Right atrium auricular region (tissue), 2 donors: ENCODE data around the gene PHKB. TPM values are rescaled to one million over a fixed set of nuclear protein-coding genes. Genes with fewer than 3 reads are reported as not detected.

Experiments used
- DNase-seq: peaks from one replicate; pipeline ENCODE4 v3.0.0-alpha.2; 2019; ENCODE audit warnings: low spot score
- H3K27ac ChIP-seq, 2 donors: fragments of 200-600 bp; sonication (generic); 1 replicate in 1 of 2; 2 replicates in 1 of 2; pipeline ENCODE4 v1.5.1; 2016 to 2019
- H3K27me3 ChIP-seq, 2 donors: fragments of 200-600 bp; sonication (generic); one replicate each; pipeline versions ENCODE4 v1.5.1 to v1.6.0; 2017 to 2019
- H3K36me3 ChIP-seq: fragments of 200-600 bp; sonication (generic); one replicate; pipeline ENCODE4 v1.5.1; 2016
- H3K4me1 ChIP-seq, 2 donors: fragments of 200-600 bp; sonication (generic); one replicate each; pipeline versions ENCODE4 v1.5.1 to v1.6.0; 2017 to 2019
- H3K4me3 ChIP-seq, 2 donors: fragments of 200-600 bp; sonication (generic); 1 replicate in 1 of 2; 2 replicates in 1 of 2; pipeline ENCODE4 v1.5.1; 2017 to 2019; ENCODE audit warnings: mild to moderate bottlenecking in 1 of 2, moderate library complexity in 1 of 2
- H3K9me3 ChIP-seq, 2 donors: fragments of 200-600 bp; sonication (generic); one replicate each; pipeline ENCODE4 v1.5.1; 2019
- total RNA-seq, 2 donors: library from RNA; depleted of rRNA; stranded (reverse); fragments of >200 nt; gene quantifications; one replicate each; pipeline ENCODE4 v1.1.0, GENCODE V29; 2016
- TF ChIP-seq, protein P1 (sequence below), 2 donors: fragments of 200-600 bp; sonication (generic); IDR thresholded peaks; one replicate each; pipeline ENCODE4 v1.5.1; 2019; ENCODE audit warnings: antibody characterized with exemption in 2 of 2

Gene PHKB
- total RNA-seq, result 10 to 100 TPM; 43.4 to 43.7 TPM

DNA sequence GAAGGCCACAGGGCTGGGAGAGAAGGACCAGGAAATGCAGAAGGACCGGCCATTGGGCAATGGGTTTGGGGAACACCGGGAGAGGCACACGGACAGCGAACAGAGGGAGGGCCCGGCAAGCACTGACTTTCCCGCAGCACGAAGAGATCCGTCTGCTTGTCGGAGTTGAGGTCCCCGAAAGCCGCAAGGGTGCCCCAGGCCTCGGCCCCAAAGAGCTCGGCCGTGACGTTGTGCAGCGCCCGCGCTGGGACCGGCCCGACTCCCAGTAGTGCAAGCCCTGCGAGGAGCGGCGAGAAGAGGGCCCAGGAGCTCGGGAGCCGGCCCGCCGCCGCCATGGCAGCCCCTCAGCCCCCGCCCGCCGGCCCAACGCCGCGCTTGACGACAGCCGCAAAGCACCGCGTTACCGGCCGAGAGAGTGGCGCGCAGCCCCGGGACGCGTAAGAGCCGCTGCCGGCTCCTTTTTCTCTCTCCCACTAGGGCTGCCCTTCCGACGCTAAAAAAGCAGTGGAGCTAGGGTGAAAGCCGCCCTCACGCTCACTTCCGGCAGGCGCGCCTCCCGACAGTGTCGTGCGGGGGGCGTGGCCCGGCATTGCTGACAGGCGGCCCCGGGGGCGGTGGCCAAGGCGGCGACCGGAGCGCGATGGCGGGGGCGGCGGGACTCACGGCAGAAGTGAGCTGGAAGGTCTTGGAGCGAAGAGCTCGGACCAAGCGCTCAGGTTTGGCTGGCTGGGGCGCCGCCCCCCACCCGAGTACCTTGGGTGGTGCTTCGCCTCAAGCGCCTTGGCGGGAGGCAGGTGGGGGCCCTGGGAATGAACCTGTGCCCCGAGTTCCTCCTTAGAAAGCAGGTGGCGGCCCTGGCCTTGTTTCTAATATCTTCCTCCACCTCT, at the start of gene PHKB, which contains the start of gene ITFG1:
PHKB (plus strand) TSS at position 621 of the 887 bp plus-strand sequence; CDS start at position 641, 20 bp downstream.
ITFG1 (minus strand) TSS at position 353 of the 887 bp plus-strand sequence; CDS start at position 335, 18 bp downstream.
- Histone ChIP-seq H3K27me3 (no peaks in the 10 kb centered on the region), H3K9me3 (no peaks in the 10 kb centered on the region), H3K36me3 (no peaks in the 10 kb centered on the region), H3K27ac (peak within 1 kb of the TSS; percentile 93 to 99), H3K4me1 (peaks cover 0 to 57% of the 10 kb centered on the region in 2 donors), H3K4me3 (peak within 1 kb of the TSS; percentile 85 to 91)
- TF ChIP-seq, protein P1, sequence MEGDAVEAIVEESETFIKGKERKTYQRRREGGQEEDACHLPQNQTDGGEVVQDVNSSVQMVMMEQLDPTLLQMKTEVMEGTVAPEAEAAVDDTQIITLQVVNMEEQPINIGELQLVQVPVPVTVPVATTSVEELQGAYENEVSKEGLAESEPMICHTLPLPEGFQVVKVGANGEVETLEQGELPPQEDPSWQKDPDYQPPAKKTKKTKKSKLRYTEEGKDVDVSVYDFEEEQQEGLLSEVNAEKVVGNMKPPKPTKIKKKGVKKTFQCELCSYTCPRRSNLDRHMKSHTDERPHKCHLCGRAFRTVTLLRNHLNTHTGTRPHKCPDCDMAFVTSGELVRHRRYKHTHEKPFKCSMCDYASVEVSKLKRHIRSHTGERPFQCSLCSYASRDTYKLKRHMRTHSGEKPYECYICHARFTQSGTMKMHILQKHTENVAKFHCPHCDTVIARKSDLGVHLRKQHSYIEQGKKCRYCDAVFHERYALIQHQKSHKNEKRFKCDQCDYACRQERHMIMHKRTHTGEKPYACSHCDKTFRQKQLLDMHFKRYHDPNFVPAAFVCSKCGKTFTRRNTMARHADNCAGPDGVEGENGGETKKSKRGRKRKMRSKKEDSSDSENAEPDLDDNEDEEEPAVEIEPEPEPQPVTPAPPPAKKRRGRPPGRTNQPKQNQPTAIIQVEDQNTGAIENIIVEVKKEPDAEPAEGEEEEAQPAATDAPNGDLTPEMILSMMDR (IDR thresholded peaks at IDR 0.05), result no peak
- DNase-seq, result peak; percentile 86

DNA sequence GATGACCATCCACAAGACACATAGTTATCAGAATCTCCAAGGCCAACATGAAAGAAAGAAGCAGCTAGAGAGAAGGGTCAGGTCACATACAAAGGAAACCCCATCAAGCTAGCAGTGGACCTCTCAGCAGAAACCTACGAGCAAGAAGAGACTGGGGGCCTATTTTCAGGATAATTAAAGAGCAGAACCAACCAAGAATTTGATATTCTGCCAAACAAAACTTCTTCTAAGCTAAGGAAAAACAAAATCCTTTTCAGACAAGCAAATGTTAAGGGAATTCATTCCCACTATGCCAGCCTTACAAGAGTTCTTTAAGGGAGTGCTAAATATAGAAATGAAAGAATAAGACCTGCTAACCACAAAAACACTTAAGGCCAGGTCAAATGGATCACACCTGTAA, 48.1 kb upstream of the PHKB start:
- no peaks in the 10 kb centered on the region for H3K27me3 ChIP-seq
- H3K36me3 ChIP-seq, result no peaks in the 10 kb centered on the region
- TF ChIP-seq, protein P1 (IDR thresholded peaks at IDR 0.05), result no peak
- no peaks in the 10 kb centered on the region for H3K9me3 ChIP-seq
- H3K27ac ChIP-seq, result no peak overlapping the region
- no peak for DNase-seq
- H3K4me1 ChIP-seq, result no peaks in the 10 kb centered on the region
- H3K4me3 ChIP-seq, result no peak overlapping the region

GRCh38 chr16:47416869-47417268, 44.3 kb upstream of the PHKB start:
- H3K36me3 ChIP-seq, result no peaks in the 10 kb centered on the region
- H3K9me3 ChIP-seq, result no peaks in the 10 kb centered on the region
- H3K4me3 ChIP-seq, result no peak overlapping the region
- no peak for DNase-seq
- H3K27me3 ChIP-seq, result no peaks in the 10 kb centered on the region
- TF ChIP-seq, protein P1 (IDR thresholded peaks at IDR 0.05), result no peak
- H3K27ac ChIP-seq, result no peak overlapping the region
- no peaks in the 10 kb centered on the region for H3K4me1 ChIP-seq

DNA sequence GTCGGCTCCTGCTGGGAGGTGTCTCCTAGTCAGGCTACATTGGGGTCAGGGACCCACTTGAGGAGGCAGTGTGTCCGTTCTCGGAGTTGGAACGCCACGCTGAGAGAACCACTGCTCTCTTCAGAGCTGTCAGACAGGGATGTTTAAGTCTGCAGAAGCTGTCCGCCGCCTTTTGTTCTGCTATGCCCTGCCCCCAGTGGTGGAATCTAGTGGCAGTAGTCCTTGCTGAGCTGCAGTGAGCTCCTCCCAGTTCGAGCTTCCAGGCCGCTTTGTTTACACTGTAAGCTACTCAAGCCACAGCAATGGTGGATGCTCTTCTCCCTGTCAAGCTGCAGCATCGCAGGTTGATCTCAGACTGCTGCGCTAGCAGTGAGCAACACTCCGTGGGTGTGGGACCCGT, 36.3 kb upstream of the PHKB start:
- TF ChIP-seq, protein P1 (IDR thresholded peaks at IDR 0.05), result no peak
- no peak overlapping the region for H3K4me3 ChIP-seq

GRCh38 chr16:47426806-47427205, 34.3 kb upstream of the PHKB start:
- TF ChIP-seq, protein P1 (IDR thresholded peaks at IDR 0.05), result no peak
- Histone ChIP-seq H3K9me3 (no peaks in the 10 kb centered on the region), H3K4me1 (no peaks in the 10 kb centered on the region), H3K4me3 (no peak overlapping the region), H3K27ac (no peak overlapping the region), H3K27me3 (no peaks in the 10 kb centered on the region), H3K36me3 (peaks cover 24% of the 10 kb centered on the region)
- no peak for DNase-seq

More for the DNA sequence above, 36.3 kb upstream of the PHKB start:
- Histone ChIP-seq H3K27me3 (no peaks in the 10 kb centered on the region), H3K36me3 (peaks cover 24% of the 10 kb centered on the region), H3K27ac (no peak overlapping the region), H3K9me3 (no peaks in the 10 kb centered on the region), H3K4me1 (no peaks in the 10 kb centered on the region)
- no peak for DNase-seq
